ENCODE data around the gene ASIC2. TPM values are rescaled to one million over a fixed set of nuclear protein-coding genes. Genes with fewer than 3 reads are reported as not detected.

The ASIC2 gene
- total and polyA plus RNA-seq, 12 donors, result not detected

- no peak for ATAC-seq
- peaks cover 0 to 7% (median 0%) of the 10 kb centered on the region in 11 donors for H3K9me3 ChIP-seq
- H3K4me1 ChIP-seq, result no peaks in the 10 kb centered on the region
- H3K36me3 ChIP-seq, result no peaks in the 10 kb centered on the region
- H3K4me3 ChIP-seq, result no peak overlapping the region
- no peak overlapping the region for H3K27ac ChIP-seq
- no peak for DNase-seq
- 27 to 38% methylated on average over 2 of the region's 2 CpGs for WGBS, 2 donors
- peaks cover 0 to 36% (median 20%) of the 10 kb centered on the region in 7 donors for H3K27me3 ChIP-seq
- TF ChIP-seq CTCF (IDR thresholded peaks at IDR 0.05), result no peak
- intact Hi-C loops (cut with DNase I), result no loop called here
Observed at GRCh38 chr17:33209671-33210070, 83.4 kb downstream of the ASIC2 start.

GRCh38 chr17:33207231-33207630 lies 85.9 kb downstream of the ASIC2 start:
- no peaks in the 10 kb centered on the region for H3K4me1 ChIP-seq
- no peak overlapping the region for H3K4me3 ChIP-seq
- no peak for ATAC-seq
- intact Hi-C loops (cut with DNase I), result no loop called here
- H3K36me3 ChIP-seq, result no peaks in the 10 kb centered on the region
- peaks cover 0 to 5% (median 0%) of the 10 kb centered on the region in 11 donors for H3K9me3 ChIP-seq
- DNase-seq, result no peak
- 90 to 91% methylated on average over 4 of the region's 4 CpGs for WGBS, 2 donors
- no peak for TF ChIP-seq CTCF (IDR thresholded peaks at IDR 0.05)
- H3K27ac ChIP-seq, result no peak overlapping the region
- peaks cover 0 to 53% (median 25%) of the 10 kb centered on the region in 7 donors for H3K27me3 ChIP-seq

- peaks cover 0 to 58% (median 19%) of the 10 kb centered on the region in 7 donors for H3K27me3 ChIP-seq
- no peaks in the 10 kb centered on the region for H3K36me3 ChIP-seq
- no peaks in the 10 kb centered on the region for H3K4me1 ChIP-seq
- no peak for DNase-seq
- intact Hi-C loops (cut with DNase I), result no loop called here
- no peak overlapping the region for H3K4me3 ChIP-seq
- no peak for ATAC-seq
- WGBS, 2 donors, result 81 to 84% methylated on average over 8 of the region's 8 CpGs
- TF ChIP-seq CTCF (IDR thresholded peaks at IDR 0.05), result no peak
- no peaks in the 10 kb centered on the region for H3K9me3 ChIP-seq
- H3K27ac ChIP-seq, result no peak overlapping the region
Observed at GRCh38 chr17:33205552-33205951, 87.5 kb downstream of the ASIC2 start.

GRCh38 chr17:33204701-33205100 lies 88.4 kb downstream of the ASIC2 start:
- WGBS, 2 donors, result 75 to 87% methylated on average over 2 of the region's 2 CpGs
- Histone ChIP-seq H3K4me1 (no peaks in the 10 kb centered on the region), H3K9me3 (no peaks in the 10 kb centered on the region), H3K27me3 (peaks cover 0 to 55% (median 15%) of the 10 kb centered on the region in 7 donors), H3K4me3 (no peak overlapping the region), H3K27ac (no peak overlapping the region), H3K36me3 (no peaks in the 10 kb centered on the region)
- ATAC-seq (no peak), DNase-seq (no peak)
- TF ChIP-seq CTCF (IDR thresholded peaks at IDR 0.05), result no peak
- intact Hi-C loops (cut with DNase I), result no loop called here
